Loucy (cell line): ENCODE measurements around the gene CFAP43.

Source experiments
- H2AFZ ChIP-seq: fragments of 200-600 bp; sonication (generic); 2 replicates; pipeline ENCODE4 v1.6.0; 2016; ENCODE audit warnings: antibody characterized with exemption, mild to moderate bottlenecking, low read length, moderate library complexity
- H3F3A ChIP-seq: fragments of 200-600 bp; 2 replicates; pipeline ENCODE4 v1.6.0; 2016; ENCODE audit warnings: antibody characterized with exemption, low read depth, mild to moderate bottlenecking
- H3K27me3 ChIP-seq: fragments of 200-600 bp; sonication (generic); 2 replicates; pipeline ENCODE4 v1.6.1; 2014; ENCODE audit warnings: low read length, mild to moderate bottlenecking; ENCODE audit not compliant: insufficient read depth, poor library complexity, severe bottlenecking
- H3K36me3 ChIP-seq: fragments of 200-600 bp; sonication (generic); 2 replicates; pipeline ENCODE4 v1.6.1; 2016; ENCODE audit warnings: low read length; ENCODE audit not compliant: insufficient read depth
- H3K4me1 ChIP-seq: fragments of 200-600 bp; sonication (generic); 2 replicates; pipeline ENCODE4 v1.5.1; 2014; ENCODE audit warnings: low read length, mild to moderate bottlenecking; ENCODE audit not compliant: insufficient read depth, poor library complexity, severe bottlenecking
- H3K4me2 ChIP-seq: fragments of 200-600 bp; sonication (generic); 2 replicates; pipeline ENCODE4 v1.6.0; 2014; ENCODE audit warnings: antibody characterized with exemption, low read length, low read depth, mild to moderate bottlenecking; ENCODE audit not compliant: poor library complexity, severe bottlenecking
- H3K4me3 ChIP-seq: fragments of 200-600 bp; sonication (generic); 2 replicates; pipeline ENCODE4 v1.5.1; 2014; ENCODE audit warnings: low read length, mild to moderate bottlenecking, mixed read lengths; ENCODE audit not compliant: poor library complexity, severe bottlenecking
- H3K79me2 ChIP-seq: fragments of 200-600 bp; sonication (generic); 2 replicates; pipeline ENCODE4 v1.6.1; 2014; ENCODE audit warnings: low read length; ENCODE audit not compliant: insufficient read depth
- H3K9ac ChIP-seq: fragments of 200-600 bp; sonication (generic); 2 replicates; pipeline ENCODE4 v1.6.0; 2014; ENCODE audit warnings: mild to moderate bottlenecking, low read depth, low read length, moderate library complexity; ENCODE audit not compliant: poor library complexity, severe bottlenecking
- H3K9me2 ChIP-seq: fragments of 200-600 bp; sonication (generic); replicated peaks from 2 replicates; pipeline ENCODE4 v1.6.1; 2016; ENCODE audit warnings: low read depth, low read length, mixed read lengths
- H3K9me3 ChIP-seq: fragments of 200-600 bp; sonication (generic); 2 replicates; pipeline ENCODE4 v1.6.1; 2014; ENCODE audit warnings: mild to moderate bottlenecking, antibody characterized with exemption, low read length, low read depth; ENCODE audit not compliant: insufficient read depth
- H4K20me1 ChIP-seq: fragments of 200-600 bp; sonication (generic); 2 replicates; pipeline ENCODE4 v1.6.0; 2014; ENCODE audit warnings: antibody characterized with exemption, low read length, mild to moderate bottlenecking; ENCODE audit not compliant: insufficient read depth, poor library complexity, severe bottlenecking
- EZH2phosphoT487 ChIP-seq: fragments of 200-600 bp; IDR thresholded peaks from 2 replicates; pipeline ENCODE4 v1.6.1; 2018; ENCODE audit warnings: antibody characterized with exemption, mild to moderate bottlenecking, moderate library complexity, borderline replicate concordance
- TF ChIP-seq, protein P1 (sequence below): fragments of 200-600 bp; sonication (generic); conservative IDR thresholded peaks from 2 replicates; pipeline ENCODE4 v1.5.1; 2014; ENCODE audit warnings: mild to moderate bottlenecking, antibody characterized with exemption, low read length

CFAP43 gene

DNA sequence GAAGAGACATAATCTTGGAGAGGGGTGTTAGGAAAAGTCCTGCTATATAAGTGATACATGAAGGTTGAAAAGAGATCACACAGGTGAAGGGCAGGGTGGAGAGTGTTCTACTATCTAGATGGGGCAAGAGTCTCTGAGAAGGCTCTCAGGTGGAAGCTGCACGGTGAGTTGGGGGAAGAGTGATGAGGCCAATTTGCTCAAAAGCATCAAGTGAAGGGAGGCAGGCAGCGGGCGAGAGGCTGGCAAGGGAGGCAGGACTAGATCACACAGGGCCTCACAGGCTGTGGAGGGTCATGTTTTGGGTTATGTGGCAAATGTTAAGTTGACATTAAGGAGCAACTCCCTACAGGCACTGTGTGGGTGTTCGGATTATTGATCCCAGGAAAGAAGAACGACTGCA, 143.9 kb downstream of the CFAP43 start:
- Histone ChIP-seq H3K4me1 (peaks cover 10% of the 10 kb centered on the region), H3K9me3 (no peaks in the 10 kb centered on the region), H3K4me3 (no peak overlapping the region), H2AFZ (no peak overlapping the region), H3F3A (no peaks in the 10 kb centered on the region), H3K79me2 (no peaks in the 10 kb centered on the region), H3K4me2 (no peak overlapping the region), H3K9me2 (no peaks in the 10 kb centered on the region), H4K20me1 (no peaks in the 10 kb centered on the region), H3K27me3 (no peaks in the 10 kb centered on the region), H3K36me3 (no peaks in the 10 kb centered on the region), H3K9ac (no peak overlapping the region)
- TF ChIP-seq, protein P1, sequence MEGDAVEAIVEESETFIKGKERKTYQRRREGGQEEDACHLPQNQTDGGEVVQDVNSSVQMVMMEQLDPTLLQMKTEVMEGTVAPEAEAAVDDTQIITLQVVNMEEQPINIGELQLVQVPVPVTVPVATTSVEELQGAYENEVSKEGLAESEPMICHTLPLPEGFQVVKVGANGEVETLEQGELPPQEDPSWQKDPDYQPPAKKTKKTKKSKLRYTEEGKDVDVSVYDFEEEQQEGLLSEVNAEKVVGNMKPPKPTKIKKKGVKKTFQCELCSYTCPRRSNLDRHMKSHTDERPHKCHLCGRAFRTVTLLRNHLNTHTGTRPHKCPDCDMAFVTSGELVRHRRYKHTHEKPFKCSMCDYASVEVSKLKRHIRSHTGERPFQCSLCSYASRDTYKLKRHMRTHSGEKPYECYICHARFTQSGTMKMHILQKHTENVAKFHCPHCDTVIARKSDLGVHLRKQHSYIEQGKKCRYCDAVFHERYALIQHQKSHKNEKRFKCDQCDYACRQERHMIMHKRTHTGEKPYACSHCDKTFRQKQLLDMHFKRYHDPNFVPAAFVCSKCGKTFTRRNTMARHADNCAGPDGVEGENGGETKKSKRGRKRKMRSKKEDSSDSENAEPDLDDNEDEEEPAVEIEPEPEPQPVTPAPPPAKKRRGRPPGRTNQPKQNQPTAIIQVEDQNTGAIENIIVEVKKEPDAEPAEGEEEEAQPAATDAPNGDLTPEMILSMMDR, result no peak
- no peak for TF ChIP-seq EZH2phosphoT487

DNA sequence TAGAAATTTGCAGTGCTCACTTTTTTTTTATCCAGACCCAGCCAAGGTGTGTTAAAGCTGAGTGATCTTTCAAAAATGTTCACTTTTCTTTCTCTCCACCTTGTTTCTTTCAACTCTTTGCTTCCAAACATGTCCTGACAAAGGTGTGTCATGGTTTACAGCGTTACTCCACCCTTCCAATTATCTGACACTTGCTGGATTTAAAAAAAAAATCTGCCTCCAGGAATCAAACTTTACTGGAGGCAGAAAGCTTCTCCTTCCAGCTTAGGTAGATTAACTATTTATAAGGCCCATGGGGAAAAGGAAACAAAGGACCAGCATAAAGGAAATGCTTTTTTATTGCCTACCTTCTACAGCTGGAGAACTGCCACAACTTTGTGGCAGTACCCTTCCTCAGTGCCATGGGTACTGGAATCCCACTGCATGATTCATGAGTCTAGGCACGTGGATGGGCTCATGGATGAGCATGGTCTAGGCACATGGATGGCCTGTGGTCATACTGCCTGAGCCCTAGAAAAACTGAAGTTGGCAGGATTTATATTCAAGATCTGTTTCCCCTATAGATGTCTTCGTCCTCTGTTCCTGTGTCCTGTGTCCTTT, 146.3 kb downstream of the CFAP43 start, which contains the start of gene COL17A1:
COL17A1 (minus strand) TSS at position 80 of the 600 bp plus-strand sequence. CDS start 5,207 bp downstream, outside the sequence.
- Histone ChIP-seq H3K9me2 (no peaks in the 10 kb centered on the region), H3F3A (no peaks in the 10 kb centered on the region), H2AFZ (no peak within 1 kb of the TSS), H3K9ac (no peak within 1 kb of the TSS), H3K4me1 (peaks cover 10% of the 10 kb centered on the region), H3K36me3 (no peaks in the 10 kb centered on the region), H3K9me3 (no peaks in the 10 kb centered on the region), H4K20me1 (no peaks in the 10 kb centered on the region), H3K4me3 (no peak within 1 kb of the TSS), H3K79me2 (no peaks in the 10 kb centered on the region), H3K27me3 (no peaks in the 10 kb centered on the region), H3K4me2 (peak within 1 kb of the TSS; percentile 0)
- TF ChIP-seq, protein P1, result no peak
- no peak for TF ChIP-seq EZH2phosphoT487

DNA sequence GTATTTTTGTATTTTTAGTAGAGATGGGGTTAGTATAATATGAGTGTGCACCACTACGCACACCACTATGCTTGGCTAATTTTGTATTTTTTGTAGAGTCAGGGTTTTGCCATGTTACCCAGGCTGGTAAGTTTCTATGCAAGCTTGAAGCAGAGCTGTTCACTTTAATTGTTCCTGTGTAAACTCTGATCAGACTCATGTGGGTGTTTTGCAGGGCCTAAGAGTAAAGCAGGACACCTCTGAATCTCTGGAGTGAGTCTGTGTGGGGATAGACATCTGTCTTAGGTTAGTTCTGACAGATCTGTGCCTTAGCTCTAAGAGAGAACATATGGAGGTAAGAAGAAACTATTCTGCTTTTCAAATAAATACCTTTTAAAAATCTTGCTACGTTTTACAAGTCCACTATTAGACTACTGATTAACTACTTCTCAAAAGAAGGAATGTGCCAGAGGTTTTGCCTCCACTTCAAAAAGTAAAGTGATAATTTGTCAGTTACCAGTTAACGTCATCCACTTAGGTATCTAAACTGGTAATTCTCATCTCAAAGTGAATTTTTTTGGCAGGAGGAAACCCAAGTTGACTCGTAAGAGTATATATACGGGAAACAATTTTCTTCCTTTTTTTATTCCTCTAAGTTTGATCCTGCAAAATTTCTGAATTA, 147.6 kb downstream of the CFAP43 start:
- H3K9me3 ChIP-seq, result no peaks in the 10 kb centered on the region
- H3K9ac ChIP-seq, result no peak overlapping the region
- no peaks in the 10 kb centered on the region for H3K9me2 ChIP-seq
- H3K27me3 ChIP-seq, result no peaks in the 10 kb centered on the region
- peaks cover 10% of the 10 kb centered on the region for H3K4me1 ChIP-seq
- TF ChIP-seq, protein P1, result no peak
- no peak for TF ChIP-seq EZH2phosphoT487
- H3K79me2 ChIP-seq, result no peaks in the 10 kb centered on the region
- no peak overlapping the region for H2AFZ ChIP-seq
- H4K20me1 ChIP-seq, result no peaks in the 10 kb centered on the region
- H3K4me2 ChIP-seq, result no peak overlapping the region
- H3F3A ChIP-seq, result no peaks in the 10 kb centered on the region
- no peaks in the 10 kb centered on the region for H3K36me3 ChIP-seq
- H3K4me3 ChIP-seq, result no peak overlapping the region
